K562 (cell line): ENCODE results near the gene UBE2E1. TPM values are rescaled to one million over a fixed set of nuclear protein-coding genes. Genes with fewer than 3 reads are reported as not detected.

ENCODE experiments used
- ATAC-seq: fragments of 200-7000 bp; cut with Tn5 transposase; 3 replicates; pipeline ENCODE4 v1.9.1; 2020; ENCODE audit warnings: moderate library complexity
- BruUV-seq: library from RNA; stranded (reverse); fragments of 400-500 nt; replicated peaks from 2 replicates; lab custom pipeline; 2021; lab: Mats Ljungman, UMichigan
- CTCF ChIA-PET: fragments of 300-600 bp; formaldehyde crosslinking; extraction: SDS; loops from one replicate; lab custom pipeline; 2021; ENCODE audit warnings: low intra/inter-chr PET ratio; lab: Yijun Ruan, JAX
- POLR2A ChIA-PET: fragments of 300-600, 350-650 bp; sonication (Branson Sonifier 250); formaldehyde crosslinking; extraction: SDS; loops from one replicate; lab custom pipeline; 2021; ENCODE audit warnings: antibody characterized with exemption, inconsistent platforms; lab: Yijun Ruan, JAX
- DNase-seq, 4 experiments: peaks; one replicate each; pipeline versions ENCODE4 v3.0.0 to v3.0.0-alpha.2; 2011 to 2018; ENCODE audit warnings: low spot score in 3 of 4, mixed read lengths in 3 of 4; ENCODE audit errors: extremely low read depth in 1 of 4
- FAIRE-seq: peaks from 2 replicates; lab custom pipeline; 2011; peaks lifted over from hg19 to GRCh38; lab: Jason Lieb, UNC
- H2AFZ ChIP-seq: 2 replicates; pipeline ENCODE4 v1.6.0; 2011; ENCODE audit warnings: low read depth, low read length, control low read depth, inconsistent platforms
- H3K27ac ChIP-seq: fragments of 200-600 bp; 3 replicates; pipeline ENCODE4 v1.8.0; 2011; ENCODE audit warnings: low read depth, mild to moderate bottlenecking, control low read depth, inconsistent platforms, low read length, moderate library complexity, mixed read lengths; ENCODE audit errors: extremely low read depth
- H3K27me3 ChIP-seq, 2 experiments: fragments of 300-600 bp in 1 of 2; 2 replicates in 1 of 2; 3 replicates in 1 of 2; pipeline versions ENCODE4 v1.6.0 to v1.8.0; 2011; ENCODE audit warnings: inconsistent platforms in 2 of 2, low read length in 2 of 2, mild to moderate bottlenecking in 1 of 2, mixed read lengths in 1 of 2, moderate library complexity in 1 of 2; ENCODE audit not compliant: control insufficient read depth in 2 of 2, insufficient read depth in 2 of 2
- H3K36me3 ChIP-seq: fragments of 300-600 bp; 3 replicates; pipeline ENCODE4 v1.8.0; 2011; ENCODE audit warnings: mild to moderate bottlenecking, low read length, inconsistent platforms; ENCODE audit not compliant: control insufficient read depth, insufficient read depth
- H3K4me1 ChIP-seq, 2 experiments: fragments of 200-600 bp in 1 of 2; replicated peaks in 1 of 2; 2 replicates in 1 of 2; 3 replicates in 1 of 2; pipeline versions ENCODE4 v1.5.1 to v1.8.0; 2011; ENCODE audit warnings: inconsistent platforms in 2 of 2, low read length in 2 of 2, mild to moderate bottlenecking in 1 of 2, mixed read lengths in 1 of 2, moderate library complexity in 1 of 2; ENCODE audit not compliant: control insufficient read depth in 2 of 2, insufficient read depth in 2 of 2
- H3K4me2 ChIP-seq: 2 replicates; pipeline ENCODE4 v1.6.1; 2011; ENCODE audit warnings: low read length, control low read depth, inconsistent platforms, mixed read lengths; ENCODE audit not compliant: insufficient read depth
- H3K4me3 ChIP-seq: fragments of 200-600 bp; sonication (generic), shearing (Covaris generic); 2 replicates; pipeline ENCODE4 v1.5.1; 2016; ENCODE audit warnings: control low read depth, inconsistent platforms
- H3K79me2 ChIP-seq: fragments of 200-600 bp; 3 replicates; pipeline ENCODE4 v1.8.0; 2011; ENCODE audit warnings: low read length, inconsistent platforms; ENCODE audit not compliant: control insufficient read depth, insufficient read depth
- H3K9ac ChIP-seq, 2 experiments: 2 replicates each; pipeline versions ENCODE4 v1.6.0 to v1.6.1; 2011; ENCODE audit warnings: low read depth in 2 of 2, low read length in 2 of 2, control low read depth in 1 of 2, inconsistent platforms in 1 of 2, mild to moderate bottlenecking in 1 of 2, mixed read lengths in 1 of 2; ENCODE audit not compliant: insufficient read depth in 1 of 2
- H3K9me1 ChIP-seq: one replicate; pipeline ENCODE4 v1.6.0; 2011; ENCODE audit warnings: inconsistent platforms, mild to moderate bottlenecking, low read length, moderate library complexity; ENCODE audit not compliant: control insufficient read depth, insufficient read depth
- H3K9me3 ChIP-seq: replicated peaks from 2 replicates; pipeline ENCODE4 v1.5.1; 2011; ENCODE audit warnings: low read depth, low read length, inconsistent platforms; ENCODE audit not compliant: control insufficient read depth, insufficient read depth
- H4K20me1 ChIP-seq: replicated peaks from 2 replicates; pipeline ENCODE4 v1.6.1; 2011; ENCODE audit warnings: low read length, inconsistent platforms, mixed read lengths; ENCODE audit not compliant: control insufficient read depth, insufficient read depth
- DNMT1 ChIP-seq: fragments of 450-650 bp; IDR thresholded peaks from 2 replicates; pipeline ENCODE4 v1.6.1; 2016; ENCODE audit warnings: antibody characterized with exemption, mild to moderate bottlenecking
- DPF2 ChIP-seq: fragments of 450-650 bp; IDR thresholded peaks from 2 replicates; pipeline ENCODE4 v1.6.1; 2016
- ELF2 ChIP-seq: fragments of 250-450 bp; sonication (Bioruptor Pico); IDR thresholded peaks from 2 replicates; pipeline ENCODE4 v1.5.0; 2021; ENCODE audit warnings: mild to moderate bottlenecking
- FOS ChIP-seq: IDR thresholded peaks from 3 replicates; pipeline ENCODE4 v1.6.1; 2011; ENCODE audit not compliant: insufficient read length; ENCODE audit errors: extremely low read depth
- GABPA ChIP-seq: fragments of 200-800 bp; sonication (Bioruptor generic); conservative IDR thresholded peaks from 2 replicates; pipeline ENCODE4 v1.6.1; 2016; ENCODE audit warnings: low read depth, missing genetic modification characterization, missing compliant biosample characterization
- GTF2F1 ChIP-seq: IDR thresholded peaks from 2 replicates; pipeline ENCODE4 v1.6.1; 2011; ENCODE audit warnings: low read depth, low read length, improper control_type of control experiment
- HOXB6 ChIP-seq: fragments of 250-450 bp; sonication (Bioruptor Pico); IDR thresholded peaks from 2 replicates; pipeline ENCODE4 v1.5.1; 2022; ENCODE audit warnings: mild to moderate bottlenecking, borderline replicate concordance
- KLF16 ChIP-seq: IDR thresholded peaks from 2 replicates; pipeline ENCODE4 v1.6.1; 2016; ENCODE audit warnings: antibody characterized with exemption
- L3MBTL2 ChIP-seq: fragments of 450-650 bp; IDR thresholded peaks from 2 replicates; pipeline ENCODE4 v1.6.1; 2016; ENCODE audit warnings: mild to moderate bottlenecking, moderate library complexity
- NR2F6 ChIP-seq: fragments of 450-650 bp; formaldehyde crosslinking; IDR thresholded peaks from 2 replicates; pipeline ENCODE4 v1.4.0; 2020; ENCODE audit warnings: mild to moderate bottlenecking
- PYGO2 ChIP-seq: fragments of 450-650 bp; IDR thresholded peaks from 2 replicates; pipeline ENCODE4 v1.6.1; 2016; ENCODE audit warnings: mild to moderate bottlenecking, missing genetic modification characterization, moderate library complexity, missing compliant biosample characterization
- SMAD2 ChIP-seq: fragments of 150-350 bp; IDR thresholded peaks from 2 replicates; pipeline ENCODE4 v1.6.1; 2014; ENCODE audit warnings: low read depth, mild to moderate bottlenecking, low read length
- TEAD2 ChIP-seq: fragments of 450-650 bp; IDR thresholded peaks from 2 replicates; pipeline ENCODE4 v1.6.1; 2016; ENCODE audit warnings: missing genetic modification characterization, control low read depth, missing compliant biosample characterization
- ZNF75A ChIP-seq: fragments of 450-650 bp; formaldehyde crosslinking; IDR thresholded peaks from 2 replicates; pipeline ENCODE4 v1.4.0; 2020; ENCODE audit warnings: mild to moderate bottlenecking
- WGBS: fragments of 100-300 bp; shearing (Covaris generic); methylation state at CpG from one replicate; pipeline ENCODE4 v1.1.6; 2016; ENCODE audit warnings: low coverage, mixed read lengths; ENCODE audit not compliant: insufficient coverage; ENCODE audit errors: missing lambda C conversion rate; 5-methylcytosine and 5-hydroxymethylcytosine counted together
- in situ Hi-C: fragments of 300-500 bp; cut with MboI; formaldehyde crosslinking; loops from 4 replicates; pipeline ENCODE4 v1.15.0; 2018; ENCODE audit warnings: inconsistent platforms, mixed read lengths
- intact Hi-C: fragments of 100-400 bp; cut with micrococcal nuclease; formaldehyde crosslinking; loops from 2 replicates; pipeline ENCODE4 v1.14.2; 2022
- polyA plus RNA-seq, 8 experiments: library from polyadenylated mRNA; depleted of rRNA in 4 of 8; stranded (reverse) in 5 of 8; unstranded in 3 of 8; fragments of >200 nt; fragmentation: Nextera tagmentation in 2 of 8; fragmentation: Illumina TruSeq in 1 of 8; extraction: Ambion mirVana in 2 of 8; extraction: Trizol in 1 of 8; gene quantifications; 2 replicates each; pipeline versions ENCODE4 v1.2.1 to v1.2.3, GENCODE V29; 2011 to 2014; ENCODE audit warnings: inconsistent platforms in 1 of 8, missing spikeins in 1 of 8
- total RNA-seq, 7 experiments: library from RNA; depleted of rRNA in 6 of 7; stranded (reverse); fragments of >200 nt in 6 of 7; fragmentation: Illumina TruSeq in 2 of 7; extraction: Trizol in 2 of 7; gene quantifications; 2 replicates each; pipeline versions ENCODE4 v1.2.1 to v1.2.3, GENCODE V29; 2011 to 2021; ENCODE audit warnings: low replicate concordance in 1 of 7

UBE2E1 gene
- total and polyA plus RNA-seq, 9 of the 15 experiments (the other 6 are each of a cell fraction or from before 2014, with no cell fraction given): 54.4 to 294 (median 165) TPM

GRCh38 chr3:23811185-23811527 lies 5.4 kb downstream of the UBE2E1 start:
- BruUV-seq: no TSS peak
- peaks cover 96% of the 10 kb centered on the region for H3K79me2 ChIP-seq
- no peak for ATAC-seq
- in situ Hi-C loops (no loop called here), intact Hi-C loops (no loop called here)
- peak overlapping the region; percentile 65 for H3K4me2 ChIP-seq
- no peaks in the 10 kb centered on the region for H3K27me3 ChIP-seq
- H2AFZ ChIP-seq: peak overlapping the region; percentile 40
- peak overlapping the region; percentile 56 for H3K27ac ChIP-seq
- peaks cover 68% of the 10 kb centered on the region for H3K36me3 ChIP-seq
- ChIA-PET CTCF (no interaction called here), POLR2A (interaction anchor here (0.6 to 2.3 kb wide), 5 partner anchors 12 to 107 kb away, joined by 3 to 8 read pairs (median 4); no protein-coding TSS in a partner anchor)
- 62% methylated on average over 10 of the region's 10 CpGs for WGBS
- TF ChIP-seq SMAD2 (no peak), DPF2 (0 out of 2 replicates have a peak, but pooled peaks have one; percentile 14)
- no peaks in the 10 kb centered on the region for H3K9me1 ChIP-seq
- H3K4me3 ChIP-seq: peak overlapping the region; percentile 31
- peak; percentile 6 for FAIRE-seq
- peaks cover 22 to 24% of the 10 kb centered on the region in 2 experiments; a peak in 4 of 5 replicates for H3K4me1 ChIP-seq
- peak overlapping the region; percentile 61 to 88 for H3K9ac ChIP-seq
- no peaks in the 10 kb centered on the region for H3K9me3 ChIP-seq
- H4K20me1 ChIP-seq: no peaks in the 10 kb centered on the region
- peak in 1 of 4 experiments; percentile 27 for DNase-seq

GRCh38 chr3:23811919-23812318 lies 6.2 kb downstream of the UBE2E1 start:
- no peak for FAIRE-seq
- no peak overlapping the region for H3K27ac ChIP-seq
- ChIA-PET POLR2A (interaction anchor here (0.8 to 2.3 kb wide), 4 partner anchors 13 to 106 kb away, joined by 3 to 8 read pairs (median 4); no protein-coding TSS in a partner anchor), CTCF (no interaction called here)
- intact Hi-C loops: no loop called here
- in situ Hi-C loops: no loop called here
- no TSS peak for BruUV-seq
- DNase-seq: no peak
- TF ChIP-seq L3MBTL2: no peak
- no peak for TF ChIP-seq GTF2F1
- TF ChIP-seq NR2F6 (CRISPR knock-in tag): no peak
- TF ChIP-seq DNMT1: no peak
- TF ChIP-seq PYGO2 (tag): no peak
- no peak for TF ChIP-seq KLF16
- TF ChIP-seq TEAD2 (tag): no peak
- TF ChIP-seq HOXB6 (CRISPR knock-in tag): no peak
- TF ChIP-seq ZNF75A (CRISPR knock-in tag): no peak
- no peak for TF ChIP-seq FOS
- TF ChIP-seq GABPA (tag): no peak
- TF ChIP-seq ELF2: no peak
- H4K20me1 ChIP-seq: no peaks in the 10 kb centered on the region
- H3K4me3 ChIP-seq: no peak overlapping the region
- H3K9ac ChIP-seq: no peak overlapping the region
- peaks cover 69% of the 10 kb centered on the region for H3K36me3 ChIP-seq
- no peaks in the 10 kb centered on the region for H3K9me3 ChIP-seq
- peaks cover 95% of the 10 kb centered on the region for H3K79me2 ChIP-seq
- H3K27me3 ChIP-seq: no peaks in the 10 kb centered on the region
- no peak overlapping the region for H2AFZ ChIP-seq
- no peak overlapping the region for H3K4me2 ChIP-seq
- no peak for ATAC-seq
- no peaks in the 10 kb centered on the region for H3K9me1 ChIP-seq
- H3K4me1 ChIP-seq: peaks cover 18 to 24% of the 10 kb centered on the region in 2 experiments; a peak in 4 of 5 replicates
